Stimulated activated CD8-positive, alpha-beta memory T cell treated with anti-CD3 and anti-CD28 coated beads, Interleukin-12 subunit alpha, Interleukin-12 subunit beta, amount 100 ng/mL, for 24 hours (primary cell): ENCODE results near the gene TPRG1L.

Source experiments
- DNase-seq: peaks from one replicate; pipeline ENCODE4 v3.0.0-alpha.2; 2020; ENCODE audit errors: extremely low read depth

TPRG1L gene

GRCh38 chr1:3663999-3664699 lies 39.3 kb downstream of the TPRG1L start:
- DNase-seq = no peak

GRCh38 chr1:3664700-3665375 lies 40.0 kb downstream of the TPRG1L start:
- no peak for DNase-seq

- DNase-seq = no peak
Measured at GRCh38 chr1:3668148-3668547, 43.3 kb downstream of the TPRG1L start.

- no peak for DNase-seq
Measured at GRCh38 chr1:3668585-3669300, 43.9 kb downstream of the TPRG1L start.

GRCh38 chr1:3669421-3669821 lies 44.6 kb downstream of the TPRG1L start:
- DNase-seq = no peak

GRCh38 chr1:3669971-3670431 lies 45.2 kb downstream of the TPRG1L start:
- no peak for DNase-seq

GRCh38 chr1:3670823-3671265 lies 46.0 kb downstream of the TPRG1L start:
- no peak for DNase-seq

GRCh38 chr1:3671371-3672180 lies 46.8 kb downstream of the TPRG1L start:
- no peak for DNase-seq

GRCh38 chr1:3672231-3672970 lies 47.6 kb downstream of the TPRG1L start:
- no peak for DNase-seq

GRCh38 chr1:3672971-3673361 lies 48.2 kb downstream of the TPRG1L start:
- DNase-seq = no peak

GRCh38 chr1:3673381-3674099 lies 48.7 kb downstream of the TPRG1L start:
- DNase-seq = no peak

- no peak for DNase-seq
Measured at GRCh38 chr1:3674100-3675094, 49.6 kb downstream of the TPRG1L start.

- DNase-seq = no peak
Measured at GRCh38 chr1:3675436-3675835, 50.6 kb downstream of the TPRG1L start.

GRCh38 chr1:3676581-3677470 lies 52.0 kb downstream of the TPRG1L start:
- no peak for DNase-seq

- no peak for DNase-seq
Measured at GRCh38 chr1:3677484-3677883, 52.7 kb downstream of the TPRG1L start.

GRCh38 chr1:3678361-3679097 lies 53.7 kb downstream of the TPRG1L start:
- DNase-seq = no peak

- no peak for DNase-seq
Measured at GRCh38 chr1:3679098-3679555, 54.3 kb downstream of the TPRG1L start.
